Epithelial cell of proximal tubule (primary cell): ENCODE results near the gene ZNF814. TPM values are rescaled to one million over a fixed set of nuclear protein-coding genes. Genes with fewer than 3 reads are reported as not detected.
A peak's percentile ranks its signal among the peaks of the same experiment; 100 is the strongest.
"Not testable (repeated sequence)": the region's sequence is repeated elsewhere in the genome, so short reads cannot be mapped to it uniquely, and the experiment has no call there.

Experiments
- DNase-seq: peaks from one replicate; pipeline ENCODE4 v3.0.0-alpha.2; 2011; ENCODE audit warnings: low read depth
- H3K4me3 ChIP-seq: 2 replicates; pipeline ENCODE4 v1.5.1; 2011; ENCODE audit warnings: low read depth, mild to moderate bottlenecking, low read length
- CTCF ChIP-seq: conservative IDR thresholded peaks from 2 replicates; pipeline ENCODE4 v1.5.1; 2012; ENCODE audit warnings: low read depth, mild to moderate bottlenecking, low read length
- total RNA-seq: library from RNA; depleted of rRNA; stranded (reverse); fragments of >200 nt; gene quantifications from 2 replicates; pipeline ENCODE4 v1.2.3, GENCODE V29; 2015

ZNF814 gene
- total RNA-seq, 1 donor from 2014 or later, result 16.9 TPM

GRCh38 chr19:57825511-57825910 lies 63.3 kb downstream of the ZNF814 start:
- H3K4me3 ChIP-seq, result no peak overlapping the region
- DNase-seq, result no peak
- TF ChIP-seq CTCF, result no peak

GRCh38 chr19:57823608-57824007 lies 65.2 kb downstream of the ZNF814 start:
- DNase-seq, H3K4me3 ChIP-seq: not testable (repeated sequence)

- not testable (repeated sequence) for DNase-seq, H3K4me3 ChIP-seq
Measured at GRCh38 chr19:57823155-57823554, 65.7 kb downstream of the ZNF814 start.

GRCh38 chr19:57821501-57821900 lies 67.3 kb downstream of the ZNF814 start:
- not testable (repeated sequence) for H3K4me3 ChIP-seq, DNase-seq

- not testable (repeated sequence) for H3K4me3 ChIP-seq, DNase-seq
Measured at GRCh38 chr19:57821095-57821494, 67.7 kb downstream of the ZNF814 start.

- TF ChIP-seq CTCF, result no peak
- peak overlapping the region; percentile 81 for H3K4me3 ChIP-seq
- no peak for DNase-seq
Measured at GRCh38 chr19:57820599-57820998, 68.2 kb downstream of the ZNF814 start.

GRCh38 chr19:57819475-57820148 lies 69.2 kb downstream of the ZNF814 start:
- H3K4me3 ChIP-seq, result peak overlapping the region; percentile 81
- TF ChIP-seq CTCF, result peak; percentile 17
- DNase-seq, result peak; percentile 78

- no peak for DNase-seq
- H3K4me3 ChIP-seq, result no peak overlapping the region
Measured at GRCh38 chr19:57818378-57818777, 70.5 kb downstream of the ZNF814 start.

GRCh38 chr19:57817976-57818375 lies 70.9 kb downstream of the ZNF814 start:
- DNase-seq, result no peak
- H3K4me3 ChIP-seq, result no peak overlapping the region
- TF ChIP-seq CTCF, result no peak

More at GRCh38 chr19:57818378-57818777, 70.5 kb downstream of the ZNF814 start:
- no peak for TF ChIP-seq CTCF
